Kidney capillary endothelial cell (primary cell): Measurements from ENCODE around the gene C6orf132.
A peak's percentile ranks its signal among the peaks of the same experiment; 100 is the strongest.

Experiments used
- DNase-seq: peaks from one replicate; pipeline ENCODE4 v3.0.0-alpha.2; 2018; ENCODE audit warnings: low spot score

Gene C6orf132

DNA sequence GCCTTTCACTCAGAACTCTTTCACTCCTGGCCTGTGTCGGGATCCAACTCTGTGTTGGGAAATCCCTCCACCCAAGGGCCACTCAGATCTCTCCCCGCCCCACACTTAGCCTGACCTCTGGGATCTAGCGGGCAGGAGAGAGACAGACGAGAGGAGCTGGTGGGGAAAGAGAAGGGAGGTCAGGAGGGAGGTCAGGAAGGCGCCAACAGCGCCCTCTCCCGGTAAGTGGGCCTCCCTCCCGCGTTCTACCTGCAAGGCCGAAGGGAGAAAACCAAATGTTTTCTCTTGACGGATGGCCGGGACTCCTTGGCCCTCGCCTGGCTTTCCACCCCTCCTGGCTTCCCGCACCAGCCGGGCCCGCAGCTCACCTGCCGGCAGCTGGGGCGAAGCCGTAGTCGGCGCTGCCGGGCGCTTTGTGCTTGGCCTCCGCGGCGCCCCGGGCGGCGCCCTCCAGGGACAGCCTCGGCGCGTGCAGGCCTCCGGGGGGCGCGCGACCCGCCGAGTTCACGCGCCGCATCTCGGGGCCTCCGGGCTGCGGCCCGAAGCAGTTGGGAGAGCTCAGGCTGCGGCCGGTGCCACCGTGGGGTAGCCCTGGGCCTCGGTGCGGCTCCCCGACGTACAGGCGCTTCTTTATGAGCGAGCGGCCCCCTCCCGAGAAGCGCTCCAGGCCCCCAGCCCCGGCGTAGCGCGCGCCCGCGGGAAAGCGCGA lies 38.2 kb downstream of the C6orf132 start:
- peak; percentile 24 for DNase-seq

- no peak for DNase-seq
Measured at GRCh38 chr6:42103753-42104094, 38.7 kb downstream of the C6orf132 start.

GRCh38 chr6:42103216-42103615 lies 39.2 kb downstream of the C6orf132 start:
- no peak for DNase-seq

- no peak for DNase-seq
Measured at GRCh38 chr6:42101186-42101657, 41.2 kb downstream of the C6orf132 start.

- DNase-seq = no peak
Measured at GRCh38 chr6:42100029-42100901, 42.2 kb downstream of the C6orf132 start.

GRCh38 chr6:42099340-42100028 lies 42.9 kb downstream of the C6orf132 start:
- no peak for DNase-seq

- no peak for DNase-seq
Measured at GRCh38 chr6:42095776-42096541, 46.5 kb downstream of the C6orf132 start.

- DNase-seq = no peak
Measured at GRCh38 chr6:42095094-42095493, 47.3 kb downstream of the C6orf132 start.

DNA sequence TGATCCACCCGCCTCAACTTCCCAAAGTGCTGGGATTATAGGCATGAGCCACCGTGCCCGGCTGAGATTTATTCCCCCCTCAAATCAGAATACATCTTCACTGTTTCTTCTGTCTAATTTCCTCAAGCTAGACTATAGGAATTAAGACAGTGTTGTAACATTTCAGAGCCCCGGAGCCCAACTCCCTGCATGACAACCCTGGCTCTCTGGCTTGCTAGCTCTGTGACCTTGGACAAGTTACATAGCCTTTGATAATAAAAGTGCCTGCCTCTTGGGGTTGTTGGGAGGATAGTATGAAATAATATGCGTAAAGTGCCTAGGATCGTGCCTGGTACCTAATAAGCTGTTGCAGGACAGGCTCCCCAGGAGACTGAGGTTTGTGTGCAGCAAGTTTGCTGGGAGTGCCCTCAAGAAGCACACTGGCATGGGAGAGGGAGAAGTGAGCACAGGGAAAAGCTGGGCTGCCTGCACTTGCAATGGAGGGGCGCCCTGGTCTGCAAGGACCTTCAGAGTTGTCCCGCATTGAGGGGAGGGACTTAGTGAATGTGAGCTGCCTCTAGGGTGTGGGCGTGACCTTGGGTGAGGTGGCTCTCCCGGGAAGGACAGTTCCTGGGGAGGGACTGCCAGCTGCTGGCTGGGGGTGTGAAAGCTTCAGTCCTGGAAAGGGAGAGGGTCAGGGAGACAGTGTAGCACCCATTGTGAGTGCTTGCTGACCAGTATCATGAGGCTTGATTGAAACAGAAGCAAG lies 48.7 kb downstream of the C6orf132 start:
- DNase-seq = no peak

GRCh38 chr6:42091718-42092023 lies 50.7 kb downstream of the C6orf132 start:
- no peak for DNase-seq

DNA sequence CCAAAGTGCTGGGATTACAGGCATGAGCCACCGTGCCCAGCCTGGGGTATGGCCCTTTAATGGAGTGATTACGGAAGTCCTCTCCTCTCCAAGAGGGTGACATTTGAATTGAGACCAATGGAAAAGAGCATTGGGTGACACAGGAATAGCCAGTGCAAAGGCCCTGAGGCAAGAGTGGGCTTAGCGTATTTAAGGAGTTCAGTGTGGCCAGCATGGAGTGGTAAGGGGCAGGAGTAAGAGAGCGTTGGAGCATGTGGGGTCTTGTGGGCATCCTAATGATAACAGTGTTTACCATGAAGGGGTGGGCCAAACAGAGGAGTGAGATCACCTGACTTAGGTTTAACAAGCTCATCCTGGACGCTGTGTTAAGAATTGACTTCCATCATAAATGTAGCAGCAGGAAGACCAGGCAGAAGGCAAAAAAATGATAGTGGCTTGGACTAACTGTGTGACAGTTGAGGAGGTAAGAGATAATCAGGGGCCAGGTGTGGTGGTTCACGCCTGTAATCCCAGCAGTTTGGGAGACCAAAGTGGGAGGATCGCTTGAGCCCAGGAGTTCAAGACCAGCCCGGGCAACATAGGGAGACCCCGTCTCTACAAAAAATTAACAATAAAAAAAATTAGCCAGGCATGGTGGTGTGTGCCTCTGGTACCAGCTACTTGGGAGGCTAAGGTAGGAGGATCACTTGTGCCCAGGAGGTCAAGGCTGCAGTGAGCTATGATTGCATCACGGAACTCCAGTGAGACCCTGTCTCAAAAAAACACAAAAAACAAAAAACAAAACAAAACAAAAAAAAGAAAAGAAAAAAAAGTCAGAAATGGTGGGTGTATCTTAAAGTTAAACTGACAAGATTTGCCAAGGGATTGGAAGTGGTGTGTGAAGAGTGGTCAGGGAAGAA lies 51.4 kb downstream of the C6orf132 start:
- no peak for DNase-seq

DNA sequence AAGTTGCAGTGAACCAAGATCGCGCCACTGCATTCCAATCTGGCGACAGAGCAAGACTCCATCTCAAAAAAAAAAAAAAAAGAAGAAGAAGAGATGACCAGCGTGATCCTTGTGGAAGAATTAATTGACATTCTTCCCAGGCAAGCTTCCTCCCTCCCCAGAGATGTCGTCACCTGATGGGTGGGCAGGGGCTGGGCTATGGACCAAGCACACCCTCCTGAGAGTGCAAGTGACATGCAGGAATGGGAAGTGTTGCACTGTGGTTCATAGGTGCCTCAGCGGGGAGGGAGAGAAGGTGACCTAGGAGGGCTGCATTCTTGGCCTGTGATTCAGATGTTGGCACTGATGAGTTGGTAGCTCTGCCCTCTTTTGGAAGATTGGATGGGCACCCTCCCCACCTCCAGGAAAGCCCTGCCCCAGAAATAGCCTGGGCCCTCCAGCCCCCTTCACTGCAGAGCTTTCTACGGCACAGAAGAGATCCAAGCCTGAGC lies 54.3 kb downstream of the C6orf132 start:
- no peak for DNase-seq

- DNase-seq = no peak
Measured at GRCh38 chr6:42086046-42087035, 56.1 kb downstream of the C6orf132 start.

DNA sequence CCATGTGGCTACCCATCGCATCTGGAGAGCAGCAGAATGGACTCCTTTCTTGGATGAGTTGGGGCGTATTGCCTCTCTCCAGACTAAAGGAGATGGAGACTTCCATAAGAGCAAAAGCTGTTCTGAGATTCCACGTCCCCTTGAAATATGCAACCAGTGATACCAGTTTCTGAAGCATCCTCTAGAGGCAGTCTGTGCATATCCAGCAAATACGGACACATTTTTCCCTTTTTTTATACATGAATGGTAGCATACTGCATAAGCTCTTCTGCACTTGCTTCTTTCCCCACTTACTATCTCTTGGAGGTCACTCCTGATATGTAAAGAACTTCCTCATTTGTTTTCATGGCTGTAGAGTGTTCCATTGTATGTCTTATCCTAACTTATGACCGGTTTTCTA lies 57.5 kb downstream of the C6orf132 start:
- DNase-seq = no peak

GRCh38 chr6:42083530-42083929 lies 58.9 kb downstream of the C6orf132 start:
- no peak for DNase-seq

DNA sequence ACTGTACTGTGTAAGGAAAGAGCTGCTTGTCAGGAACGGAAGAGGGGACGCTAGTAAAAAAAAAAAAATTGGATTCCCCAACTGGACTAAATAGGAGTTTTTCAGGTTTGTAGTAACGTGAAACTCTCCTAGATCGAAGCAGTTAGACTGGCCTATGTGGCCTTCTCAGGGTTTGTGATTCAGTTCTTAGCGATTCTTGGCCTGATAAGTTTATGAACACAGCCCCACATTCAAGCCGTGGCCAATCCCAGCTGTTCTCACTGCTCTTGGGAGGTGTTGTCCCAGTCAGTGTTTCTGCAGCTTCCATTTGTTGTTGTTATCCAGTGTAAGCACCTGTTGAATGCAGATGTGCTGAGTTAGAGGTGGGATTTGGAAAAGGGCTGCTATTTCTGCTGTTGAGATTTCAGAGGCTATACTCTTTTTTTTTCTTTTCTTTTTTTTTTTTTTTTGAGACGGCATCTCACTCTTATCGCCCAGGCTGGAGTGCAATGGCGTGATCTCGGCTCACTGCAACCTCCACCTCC lies 62.4 kb downstream of the C6orf132 start:
- DNase-seq = no peak

DNA sequence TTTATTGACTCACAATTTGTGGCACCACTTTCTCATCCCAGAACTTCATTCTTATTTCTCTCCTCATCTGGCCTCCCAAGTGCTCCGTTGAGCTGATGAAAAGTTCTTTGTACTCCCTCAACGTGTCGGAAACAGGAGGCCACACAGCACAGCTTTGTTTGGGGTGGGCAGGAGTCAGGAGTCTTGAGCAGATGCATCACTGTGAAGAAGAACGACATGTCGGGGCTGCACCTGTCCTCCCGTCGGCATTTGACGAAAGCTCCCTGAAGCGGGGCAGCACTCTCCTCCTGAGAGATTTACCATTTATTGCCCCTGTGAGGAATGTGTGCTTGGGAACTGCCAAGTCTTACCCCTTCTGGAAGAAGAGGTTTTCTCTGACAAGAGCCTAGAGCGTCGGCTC lies 64.0 kb downstream of the C6orf132 start:
- DNase-seq = no peak

GRCh38 chr6:42075159-42075838 lies 67.1 kb downstream of the C6orf132 start:
- peak; percentile 58 for DNase-seq
